Renal cortex interstitium (tissue), 11 donors: Measurements from ENCODE around the gene DCTD. TPM values are rescaled to one million over a fixed set of nuclear protein-coding genes. Genes with fewer than 3 reads are reported as not detected.

Experiments used
- DNase-seq, 11 donors: peaks; one replicate each; pipeline ENCODE4 v3.0.0-alpha.2; 2013; ENCODE audit warnings: low read depth in 9 of 11, low spot score in 4 of 11; ENCODE audit errors: extremely low read depth in 1 of 11
- polyA plus RNA-seq, 3 donors: library from polyadenylated mRNA; unstranded; fragments of 120-200 nt; gene quantifications; one replicate each; pipeline ENCODE4 v1.2.1, GENCODE V29; 2013; ENCODE audit not compliant: insufficient read length in 3 of 3

DCTD gene
- polyA plus RNA-seq, 3 donors: 109 to 126 (median 124) TPM

GRCh38 chr4:182925855-182926254, 8.7 kb upstream of the DCTD start:
- peak in 1 of 11 donors; percentile 33 for DNase-seq

GRCh38 chr4:182925298-182925757, 8.1 kb upstream of the DCTD start:
- peak in 8 of 11 donors; percentile 56 to 76 (median 64) for DNase-seq

GRCh38 chr4:182924497-182924896, 7.3 kb upstream of the DCTD start:
- DNase-seq: no peak

- no peak for DNase-seq
These were observed 6.7 kb upstream of the DCTD start for GRCh38 chr4:182923796-182924340.

- no peak for DNase-seq
These were observed 6.2 kb upstream of the DCTD start for GRCh38 chr4:182923366-182923765.

GRCh38 chr4:182922501-182923284, 5.5 kb upstream of the DCTD start:
- DNase-seq: no peak

- no peak for DNase-seq
These were observed 4.4 kb upstream of the DCTD start for GRCh38 chr4:182921608-182922007.

- no peak for DNase-seq
These were observed 3.5 kb upstream of the DCTD start for GRCh38 chr4:182920676-182921075.

- no peak for DNase-seq
These were observed 1.7 kb upstream of the DCTD start for GRCh38 chr4:182918791-182919302.

- DNase-seq: no peak
These were observed 940 bp upstream of the DCTD start for GRCh38 chr4:182918044-182918607.

GRCh38 chr4:182916483-182917181, 554 bp downstream of the DCTD start:
- peak in 4 of 11 donors; percentile 40 to 49 (median 42) for DNase-seq

- no peak for DNase-seq
These were observed 2.8 kb downstream of the DCTD start for GRCh38 chr4:182914357-182914756.

- DNase-seq: no peak
These were observed 3.6 kb downstream of the DCTD start for GRCh38 chr4:182913621-182914020.

- DNase-seq: no peak
These were observed 4.2 kb downstream of the DCTD start for GRCh38 chr4:182913036-182913435.

- no peak for DNase-seq
These were observed 9.1 kb downstream of the DCTD start for GRCh38 chr4:182908124-182908523.

GRCh38 chr4:182907396-182907795, 9.8 kb downstream of the DCTD start:
- DNase-seq: no peak

GRCh38 chr4:182906786-182907185, 10.4 kb downstream of the DCTD start:
- no peak for DNase-seq

- DNase-seq: no peak
These were observed 12.1 kb downstream of the DCTD start for GRCh38 chr4:182905038-182905437.

GRCh38 chr4:182904211-182904761, 12.9 kb downstream of the DCTD start:
- no peak for DNase-seq
